HG03439 (cell line): ENCODE data around the gene HOXD11.

Source experiments
- ATAC-seq: cut with Tn5 transposase; IDR thresholded peaks from one replicate; pipeline ENCODE4 v1.9.1; 2021; ENCODE audit warnings: mild to moderate bottlenecking, moderate library complexity; ENCODE audit not compliant: unreplicated experiment

Gene HOXD11

DNA sequence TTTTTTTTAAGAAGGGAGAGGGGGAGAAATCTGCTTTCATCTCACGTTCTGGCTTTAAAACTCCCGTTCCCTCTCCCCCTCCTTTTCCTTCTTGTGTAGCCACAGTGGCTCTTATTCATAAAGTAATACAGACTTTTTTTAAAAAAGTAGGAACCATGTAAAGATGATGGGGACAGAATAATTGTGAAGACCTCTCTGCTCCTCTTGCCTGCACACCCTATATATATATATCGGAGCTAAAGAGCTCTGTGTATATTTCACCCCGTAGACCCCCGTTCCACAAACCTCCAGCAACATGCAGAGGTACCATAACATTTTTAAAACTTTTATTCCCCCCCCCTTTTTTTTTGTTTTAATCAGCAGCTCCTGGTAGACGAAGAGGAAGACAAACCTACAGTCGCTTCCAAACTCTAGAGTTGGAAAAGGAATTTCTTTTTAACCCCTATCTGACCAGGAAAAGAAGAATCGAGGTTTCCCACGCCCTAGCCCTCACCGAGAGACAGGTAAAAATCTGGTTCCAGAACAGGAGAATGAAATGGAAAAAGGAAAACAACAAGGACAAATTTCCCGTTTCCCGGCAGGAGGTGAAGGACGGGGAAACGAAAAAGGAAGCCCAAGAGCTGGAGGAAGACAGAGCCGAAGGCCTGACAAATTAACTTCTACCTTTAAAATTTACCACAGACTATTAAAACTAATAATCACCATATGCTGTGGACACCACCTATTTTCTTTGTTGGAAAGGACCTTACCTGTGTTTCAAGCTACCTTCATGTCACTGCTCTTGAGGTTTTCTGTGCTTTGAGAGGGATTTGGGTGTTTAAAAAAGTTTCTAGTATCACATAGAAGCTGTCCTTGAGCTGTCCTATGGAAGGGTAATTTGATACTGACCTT, 24.1 kb downstream of the HOXD11 start:
- ATAC-seq: no peak

DNA sequence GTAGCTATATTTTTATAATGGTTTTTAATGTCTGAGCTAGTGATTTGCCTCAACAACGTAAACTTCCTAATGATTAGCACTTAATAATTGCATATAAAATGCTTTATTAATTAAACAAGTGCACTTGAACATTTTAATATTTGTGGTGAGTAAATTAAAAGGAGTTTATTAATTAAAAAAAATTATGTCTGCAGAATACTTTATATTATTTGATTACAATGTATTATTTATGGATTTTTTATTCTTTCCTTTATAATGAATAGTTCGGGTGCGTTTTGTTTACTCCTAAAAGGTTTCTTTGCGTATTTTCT, 24.7 kb downstream of the HOXD11 start:
- ATAC-seq: no peak

DNA sequence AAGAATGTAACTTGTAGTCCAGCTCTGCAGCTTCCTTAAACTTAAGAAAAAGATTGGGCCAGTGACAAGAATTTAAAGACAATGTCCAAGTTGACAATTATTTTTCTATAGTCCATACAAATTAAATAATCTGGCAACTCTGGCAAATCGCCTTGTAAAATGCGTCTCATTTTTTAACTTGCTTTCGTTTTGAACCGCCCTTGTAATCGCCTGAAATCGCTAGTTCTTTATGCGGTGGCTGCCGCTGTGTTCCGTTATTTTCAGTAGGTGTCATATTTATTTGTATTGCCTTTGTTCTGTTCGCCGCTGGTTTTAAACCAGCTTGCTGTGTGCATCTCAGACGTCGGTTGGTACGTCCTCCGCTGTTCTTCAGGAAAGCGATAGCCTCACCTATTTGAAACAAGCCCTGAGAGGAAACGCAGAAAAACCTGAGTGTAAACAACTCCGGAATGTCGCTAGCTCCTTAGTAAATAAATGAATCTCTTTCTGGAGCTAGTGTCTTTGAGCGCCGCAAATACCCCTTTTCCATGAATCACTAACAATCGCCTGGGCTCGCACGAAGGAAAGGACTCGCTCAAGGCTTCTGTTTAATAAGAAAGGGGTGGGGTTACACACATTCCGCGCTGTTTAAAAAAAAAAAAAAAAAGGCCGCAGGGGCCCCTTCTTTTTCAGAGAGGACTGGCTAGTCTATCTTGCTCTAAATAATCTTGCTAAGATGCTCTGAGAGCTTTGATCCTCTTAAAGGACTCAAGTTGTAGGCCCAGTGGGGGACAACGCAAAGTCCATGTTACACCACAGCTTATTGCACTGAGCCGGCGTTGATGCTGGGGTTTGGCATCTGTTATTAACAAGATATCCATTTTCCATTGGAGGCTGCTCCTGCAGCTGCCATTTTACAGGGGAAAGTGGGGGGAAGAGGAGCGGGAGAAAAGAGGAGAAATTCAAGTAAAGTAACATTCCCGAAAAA, 25.4 kb downstream of the HOXD11 start:
- ATAC-seq: no peak

GRCh38 chr2:176133389-176133788, 26.3 kb downstream of the HOXD11 start:
- no peak for ATAC-seq

DNA sequence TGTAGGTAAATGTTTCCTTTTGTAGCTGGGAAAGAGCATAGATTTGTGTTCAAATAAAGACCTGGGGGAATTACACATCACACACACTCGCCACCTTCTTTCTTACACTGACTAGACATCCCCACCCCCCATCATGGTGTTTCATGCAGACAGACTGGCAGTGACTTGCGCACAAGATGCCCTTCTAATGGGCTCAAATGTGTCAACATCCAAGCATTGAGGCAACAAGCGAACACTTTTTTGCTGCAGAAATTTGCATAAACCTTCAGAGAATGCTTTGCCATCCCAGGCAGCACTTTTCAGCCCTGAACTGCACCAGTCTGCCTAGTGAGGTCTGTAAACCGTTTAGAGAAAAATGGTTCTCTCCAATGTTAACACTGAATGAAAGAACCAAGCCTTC, 27.0 kb downstream of the HOXD11 start:
- ATAC-seq: no peak

GRCh38 chr2:176135035-176135440, 28.0 kb downstream of the HOXD11 start:
- no peak for ATAC-seq

GRCh38 chr2:176136374-176137251, 29.5 kb downstream of the HOXD11 start:
- ATAC-seq: no peak

DNA sequence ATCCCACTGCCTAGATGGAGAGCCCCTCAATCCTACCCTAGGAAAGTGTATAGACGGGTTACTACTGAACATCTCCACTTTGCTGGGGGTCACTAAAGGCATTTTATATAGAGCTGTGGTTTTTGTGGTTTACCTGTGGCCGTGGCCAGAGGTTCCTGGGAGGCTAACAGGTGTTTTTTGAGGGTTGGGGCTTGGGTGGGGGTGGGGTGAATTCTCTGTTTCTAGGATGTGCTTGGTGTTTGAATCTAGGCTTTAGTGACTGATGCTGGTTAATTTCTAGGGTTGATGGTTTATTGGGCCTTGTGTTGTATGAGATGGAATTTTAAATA, 30.1 kb downstream of the HOXD11 start:
- no peak for ATAC-seq

DNA sequence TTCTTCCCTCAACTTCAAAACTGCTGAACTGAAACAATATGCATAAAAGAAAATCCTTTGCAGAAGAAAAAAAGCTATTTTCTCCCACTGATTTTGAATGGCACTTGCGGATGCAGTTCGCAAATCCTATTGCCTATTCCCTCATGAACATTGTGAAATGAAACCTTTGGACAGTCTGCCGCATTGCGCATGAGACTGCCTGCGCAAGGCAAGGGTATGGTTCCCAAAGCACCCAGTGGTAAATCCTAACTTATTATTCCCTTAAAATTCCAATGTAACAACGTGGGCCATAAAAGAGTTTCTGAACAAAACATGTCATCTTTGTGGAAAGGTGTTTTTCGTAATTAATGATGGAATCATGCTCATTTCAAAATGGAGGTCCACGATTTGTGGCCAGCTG, 30.8 kb downstream of the HOXD11 start:
- ATAC-seq: no peak

- no peak for ATAC-seq
Observed at GRCh38 chr2:176138526-176138922, 31.4 kb downstream of the HOXD11 start.

DNA sequence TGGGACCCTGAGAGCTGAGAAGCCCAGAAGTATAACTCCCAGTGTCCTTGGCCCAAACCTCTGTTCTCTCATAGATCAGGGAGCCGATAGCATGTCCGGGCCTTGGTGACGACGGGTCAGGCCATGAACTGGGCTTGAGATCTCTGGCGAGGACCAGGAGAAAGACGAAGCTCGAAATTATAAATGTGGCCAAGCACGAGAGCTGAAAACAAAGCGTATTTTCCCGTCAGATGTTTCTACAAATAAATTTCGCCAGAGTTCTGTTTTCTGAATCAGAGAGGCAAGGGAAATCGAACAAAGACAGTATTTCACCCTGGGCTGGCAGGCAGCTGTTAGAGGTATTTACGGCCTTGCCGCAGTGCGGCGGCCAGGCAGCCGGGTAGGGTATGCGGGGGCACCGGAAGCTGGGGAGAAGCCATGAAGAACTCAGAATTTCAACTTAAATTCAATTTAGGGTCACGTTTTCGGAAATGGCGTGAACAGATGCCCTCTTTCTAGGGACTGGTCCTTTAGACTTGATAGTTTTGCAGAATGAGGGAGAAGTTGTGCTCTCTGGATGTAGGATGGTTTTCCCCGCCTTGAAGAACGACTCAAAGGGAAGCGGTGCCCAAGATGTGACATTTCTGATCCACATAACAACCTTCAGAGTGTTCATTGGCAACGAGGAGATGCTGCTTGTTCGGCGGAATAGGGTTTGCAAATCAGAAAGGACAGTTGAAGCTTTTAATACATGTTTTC, 32.0 kb downstream of the HOXD11 start:
- ATAC-seq: no peak

GRCh38 chr2:176139661-176140512, 32.8 kb downstream of the HOXD11 start:
- ATAC-seq: no peak

DNA sequence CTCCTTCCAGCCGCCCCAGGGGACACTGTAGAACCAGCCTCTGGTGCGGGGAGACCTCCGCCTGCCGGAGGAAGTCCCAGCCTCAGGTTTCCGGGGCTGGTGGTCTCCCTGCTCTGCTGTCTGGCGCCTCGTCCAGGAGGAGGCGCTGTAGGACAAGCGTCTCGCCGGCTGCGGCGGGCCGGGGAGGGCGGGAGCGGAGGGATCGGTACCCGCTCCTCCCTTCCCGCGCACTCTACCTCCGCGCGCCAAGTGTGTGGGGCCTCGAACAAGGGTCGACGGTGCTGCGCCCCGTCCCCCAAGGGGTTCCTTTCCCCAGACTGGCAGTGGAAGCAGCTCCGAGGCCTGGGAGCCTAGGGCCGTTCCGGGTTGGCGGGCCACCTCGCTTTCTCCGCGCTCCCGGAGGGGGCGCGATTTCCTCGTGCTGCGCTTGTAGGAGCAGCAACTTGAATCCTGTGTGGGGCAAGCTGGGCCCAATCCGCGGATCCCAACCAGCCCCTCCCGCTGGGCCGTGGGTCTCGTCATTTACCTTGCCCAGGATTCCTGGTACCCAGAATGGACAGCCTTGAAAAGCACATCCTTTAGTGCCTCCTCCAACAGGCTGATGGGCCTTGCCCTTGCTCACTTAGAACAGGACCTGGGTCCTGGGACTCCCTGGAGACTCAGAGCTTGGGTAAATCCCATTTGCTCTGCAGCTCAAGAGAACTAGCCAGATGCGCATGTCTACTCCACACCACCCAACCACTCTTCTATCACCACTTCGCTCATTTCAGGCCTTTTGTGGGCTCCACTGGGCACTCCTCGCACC, 33.6 kb downstream of the HOXD11 start:
- peak; percentile 82 for ATAC-seq

DNA sequence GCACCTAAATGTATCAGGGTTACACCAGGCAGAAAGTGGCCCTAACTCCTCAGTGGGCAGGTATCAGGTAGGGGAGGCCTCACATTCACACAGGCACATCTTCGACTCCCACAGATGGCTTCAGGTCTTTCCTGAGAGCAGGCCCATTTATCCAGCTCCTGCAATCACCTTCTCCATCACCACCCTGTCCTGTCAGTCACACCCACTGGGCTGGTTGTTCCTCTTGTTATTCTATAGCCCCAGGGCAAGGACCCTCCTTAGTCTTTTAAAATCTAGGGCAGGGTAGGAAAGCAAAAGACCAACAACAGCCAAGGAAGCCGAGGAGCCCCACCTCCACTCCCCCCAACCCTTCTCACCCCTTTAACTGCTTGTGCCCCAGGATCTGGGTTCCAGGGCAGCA, 35.2 kb downstream of the HOXD11 start:
- ATAC-seq: no peak

DNA sequence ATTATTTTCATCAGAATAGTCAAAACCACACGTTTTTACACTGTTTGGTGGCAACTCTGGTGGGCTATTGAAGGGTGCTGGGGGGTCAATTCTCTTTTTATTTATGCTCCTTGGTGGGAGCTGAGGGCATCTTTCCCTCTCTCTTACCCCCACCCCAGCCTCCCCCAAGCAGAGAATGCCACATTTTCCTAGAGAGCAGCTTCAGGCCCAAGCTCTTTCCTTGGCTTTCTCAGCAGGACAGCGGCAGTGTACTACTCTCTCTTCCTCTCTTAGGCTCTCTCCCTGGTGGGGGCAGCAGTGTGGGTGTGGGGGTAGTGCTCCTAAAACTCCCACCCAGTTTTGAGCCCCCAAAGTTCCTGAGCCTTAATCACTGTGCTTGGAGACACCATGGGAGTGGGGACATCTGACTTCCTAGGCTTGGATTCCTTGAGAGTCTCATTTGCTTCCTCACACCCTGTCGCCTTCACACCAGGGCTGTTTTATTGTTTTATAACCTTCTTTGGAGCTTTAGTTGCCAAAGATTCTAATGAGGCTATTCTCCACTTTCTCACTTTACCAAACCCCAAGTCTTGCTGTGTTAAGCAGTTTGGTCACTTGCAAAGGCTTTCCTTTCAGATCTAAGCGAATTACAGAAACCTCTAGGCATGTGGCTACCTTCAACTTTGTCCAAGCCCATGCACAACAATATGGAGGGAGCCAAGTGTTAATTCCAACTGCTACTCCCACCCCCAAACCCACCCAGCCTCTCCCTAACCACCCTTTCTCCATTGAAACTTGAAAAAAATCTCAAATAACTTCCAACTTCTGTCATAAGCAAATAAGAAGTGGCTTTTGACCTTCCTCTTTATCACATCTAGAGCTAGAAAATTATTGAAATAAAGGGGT, 38.2 kb downstream of the HOXD11 start:
- no peak for ATAC-seq

- no peak for ATAC-seq
Observed at GRCh38 chr2:176146101-176146500, 39.0 kb downstream of the HOXD11 start.

DNA sequence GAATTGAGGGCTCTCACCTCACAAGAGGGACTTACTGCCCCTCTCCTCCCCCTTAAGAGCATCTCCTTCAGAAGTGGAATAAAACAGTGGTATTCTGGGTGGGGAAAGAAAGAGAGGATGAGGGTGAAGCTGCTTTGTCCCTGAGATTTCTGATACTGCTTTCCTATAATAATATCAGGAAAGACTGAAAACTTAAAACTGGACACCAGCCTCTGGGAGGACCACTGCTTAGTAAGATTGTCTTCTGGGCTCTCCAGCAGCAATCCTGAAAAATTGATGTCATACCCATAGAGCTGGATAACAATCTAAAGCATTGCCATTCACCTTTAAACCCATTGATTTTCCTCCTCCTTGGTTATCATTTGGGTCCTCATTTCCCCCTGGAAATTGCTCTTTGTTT, 39.6 kb downstream of the HOXD11 start:
- ATAC-seq: no peak
